Hepatocyte (in vitro differentiated cells): ENCODE measurements around the gene LBHD2. TPM values are rescaled to one million over a fixed set of nuclear protein-coding genes. Genes with fewer than 3 reads are reported as not detected.
A peak's percentile ranks its signal among the peaks of the same experiment; 100 is the strongest.

Experiments used
- DNase-seq: peaks from one replicate; pipeline ENCODE4 v3.0.0-alpha.2; 2016; ENCODE audit warnings: low spot score
- H2AFZ ChIP-seq: fragments of 200-600 bp; sonication (generic); 2 replicates; pipeline ENCODE4 v1.6.0; 2016; ENCODE audit warnings: antibody characterized with exemption, mild to moderate bottlenecking
- H3K27ac ChIP-seq: fragments of 200-600 bp; sonication (generic); 2 replicates; pipeline ENCODE4 v1.5.1; 2016; ENCODE audit warnings: mild to moderate bottlenecking
- H3K27me3 ChIP-seq: fragments of 200-600 bp; sonication (generic); 2 replicates; pipeline ENCODE4 v1.6.1; 2016
- H3K36me3 ChIP-seq: fragments of 200-600 bp; sonication (generic); replicated peaks from 2 replicates; pipeline ENCODE4 v1.5.1; 2016; ENCODE audit warnings: low read depth; ENCODE audit not compliant: insufficient read depth
- H3K4me1 ChIP-seq: fragments of 200-600 bp; sonication (generic); 2 replicates; pipeline ENCODE4 v1.5.1; 2016; ENCODE audit warnings: mild to moderate bottlenecking, moderate library complexity; ENCODE audit not compliant: insufficient read depth
- H3K4me2 ChIP-seq: fragments of 200-600 bp; sonication (generic); 2 replicates; pipeline ENCODE4 v1.6.0; 2016
- H3K4me3 ChIP-seq: fragments of 200-600 bp; sonication (generic); 2 replicates; pipeline ENCODE4 v1.5.1; 2016; ENCODE audit warnings: mild to moderate bottlenecking
- H3K79me2 ChIP-seq: fragments of 200-600 bp; sonication (generic); 2 replicates; pipeline ENCODE4 v1.6.0; 2017; ENCODE audit warnings: mild to moderate bottlenecking
- H3K9me2 ChIP-seq: fragments of 200-600 bp; sonication (generic); replicated peaks from 2 replicates; pipeline ENCODE4 v1.6.0; 2017; ENCODE audit warnings: mild to moderate bottlenecking; ENCODE audit not compliant: insufficient read depth
- H3K9me3 ChIP-seq: fragments of 200-600 bp; sonication (generic); 2 replicates; pipeline ENCODE4 v1.5.1; 2016; ENCODE audit warnings: low read depth, mild to moderate bottlenecking
- H4K20me1 ChIP-seq: fragments of 200-600 bp; sonication (generic); 2 replicates; pipeline ENCODE4 v1.6.0; 2016; ENCODE audit warnings: mild to moderate bottlenecking; ENCODE audit not compliant: insufficient read depth, poor library complexity, severe bottlenecking
- EZH2 ChIP-seq: fragments of 200-600 bp; sonication (generic); IDR thresholded peaks from 2 replicates; pipeline ENCODE4 v1.6.1; 2016; ENCODE audit warnings: antibody characterized with exemption, mild to moderate bottlenecking, borderline replicate concordance
- EZH2phosphoT487 ChIP-seq: fragments of 200-600 bp; sonication (generic); IDR thresholded peaks from one replicate; pipeline ENCODE4 v1.6.1; 2018; ENCODE audit warnings: antibody characterized with exemption, mild to moderate bottlenecking, low read depth, moderate library complexity; ENCODE audit not compliant: unreplicated experiment, severe bottlenecking
- WGBS: methylation state at CpG from one replicate; pipeline ENCODE4 v1.1.6; 2016; ENCODE audit warnings: low lambda C conversion rate; ENCODE audit errors: missing lambda C conversion rate; 5-methylcytosine and 5-hydroxymethylcytosine counted together
- polyA plus RNA-seq: library from polyadenylated mRNA; unstranded; fragments of >200 nt; fragmentation: Nextera tagmentation; extraction: Ambion mirVana; gene quantifications from 2 replicates; pipeline ENCODE4 v1.2.1, GENCODE V29; 2016
- total RNA-seq: library from RNA; depleted of rRNA; stranded (reverse); fragments of >200 nt; gene quantifications from 2 replicates; pipeline ENCODE4 v1.2.3, GENCODE V29; 2014
- TF ChIP-seq, protein P1 (sequence below): fragments of 200-600 bp; sonication (generic); IDR thresholded peaks from 2 replicates; pipeline ENCODE4 v1.5.1; 2016; ENCODE audit warnings: antibody characterized with exemption, mild to moderate bottlenecking; ENCODE audit not compliant: poor library complexity

The LBHD2 gene
- total and polyA plus RNA-seq, 2 experiments from 2014 or later, result 0.21 TPM; not detected in 1

DNA sequence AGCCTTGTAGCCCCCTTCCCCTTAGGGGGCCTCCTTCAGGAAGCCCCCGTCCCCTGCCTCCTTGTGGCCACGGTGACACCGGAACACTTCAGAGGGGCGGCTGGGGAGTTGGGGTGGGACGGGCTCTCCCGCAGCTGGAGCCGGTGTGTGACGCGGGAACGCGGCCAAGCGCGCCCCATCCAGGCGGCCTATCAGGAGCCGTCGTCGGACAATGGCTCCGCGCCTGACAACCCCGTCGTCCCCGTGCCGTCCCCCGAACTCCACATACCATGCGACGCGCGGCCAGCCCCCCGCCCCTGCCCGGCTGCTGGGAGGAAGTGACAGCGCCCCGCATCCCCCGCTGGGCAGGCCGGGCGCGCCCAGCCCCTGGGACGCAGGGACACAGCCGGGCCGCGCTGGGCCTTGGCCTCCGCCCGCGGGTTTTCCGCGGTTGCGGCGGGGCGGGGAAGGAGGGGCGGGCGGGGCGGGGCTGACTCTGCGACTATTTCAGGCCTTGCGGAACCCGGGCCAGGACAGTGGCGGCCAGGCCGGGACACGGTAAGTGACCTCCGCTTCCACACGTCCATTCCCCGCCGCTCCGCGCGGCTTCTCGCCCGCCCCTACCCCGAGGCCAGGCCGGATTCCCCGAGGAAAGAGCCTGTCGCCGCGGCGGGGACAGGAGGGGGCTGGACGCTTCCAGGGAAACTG, 39.1 kb downstream of the LBHD2 start, which contains the start of gene TNFAIP2:
TSS of gene TNFAIP2 (plus strand) at position 515 of the 687 bp plus-strand sequence. CDS start 2,997 bp downstream, outside the sequence.
- Histone ChIP-seq H3K36me3 (no peaks in the 10 kb centered on the region), H3K27ac (peak within 1 kb of the TSS; percentile 75), H4K20me1 (no peaks in the 10 kb centered on the region), H2AFZ (peak within 1 kb of the TSS; percentile 55), H3K9me2 (no peaks in the 10 kb centered on the region), H3K9me3 (no peaks in the 10 kb centered on the region), H3K79me2 (no peaks in the 10 kb centered on the region), H3K27me3 (no peaks in the 10 kb centered on the region), H3K4me2 (peak within 1 kb of the TSS; percentile 90), H3K4me1 (peaks cover 30% of the 10 kb centered on the region), H3K4me3 (peak within 1 kb of the TSS; percentile 13)
- no peak for DNase-seq
- TF ChIP-seq, protein P1, sequence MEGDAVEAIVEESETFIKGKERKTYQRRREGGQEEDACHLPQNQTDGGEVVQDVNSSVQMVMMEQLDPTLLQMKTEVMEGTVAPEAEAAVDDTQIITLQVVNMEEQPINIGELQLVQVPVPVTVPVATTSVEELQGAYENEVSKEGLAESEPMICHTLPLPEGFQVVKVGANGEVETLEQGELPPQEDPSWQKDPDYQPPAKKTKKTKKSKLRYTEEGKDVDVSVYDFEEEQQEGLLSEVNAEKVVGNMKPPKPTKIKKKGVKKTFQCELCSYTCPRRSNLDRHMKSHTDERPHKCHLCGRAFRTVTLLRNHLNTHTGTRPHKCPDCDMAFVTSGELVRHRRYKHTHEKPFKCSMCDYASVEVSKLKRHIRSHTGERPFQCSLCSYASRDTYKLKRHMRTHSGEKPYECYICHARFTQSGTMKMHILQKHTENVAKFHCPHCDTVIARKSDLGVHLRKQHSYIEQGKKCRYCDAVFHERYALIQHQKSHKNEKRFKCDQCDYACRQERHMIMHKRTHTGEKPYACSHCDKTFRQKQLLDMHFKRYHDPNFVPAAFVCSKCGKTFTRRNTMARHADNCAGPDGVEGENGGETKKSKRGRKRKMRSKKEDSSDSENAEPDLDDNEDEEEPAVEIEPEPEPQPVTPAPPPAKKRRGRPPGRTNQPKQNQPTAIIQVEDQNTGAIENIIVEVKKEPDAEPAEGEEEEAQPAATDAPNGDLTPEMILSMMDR, result no peak
- TF ChIP-seq EZH2, result peak; percentile 44
- WGBS, result 15% methylated on average over 11 of the region's 74 CpGs

DNA sequence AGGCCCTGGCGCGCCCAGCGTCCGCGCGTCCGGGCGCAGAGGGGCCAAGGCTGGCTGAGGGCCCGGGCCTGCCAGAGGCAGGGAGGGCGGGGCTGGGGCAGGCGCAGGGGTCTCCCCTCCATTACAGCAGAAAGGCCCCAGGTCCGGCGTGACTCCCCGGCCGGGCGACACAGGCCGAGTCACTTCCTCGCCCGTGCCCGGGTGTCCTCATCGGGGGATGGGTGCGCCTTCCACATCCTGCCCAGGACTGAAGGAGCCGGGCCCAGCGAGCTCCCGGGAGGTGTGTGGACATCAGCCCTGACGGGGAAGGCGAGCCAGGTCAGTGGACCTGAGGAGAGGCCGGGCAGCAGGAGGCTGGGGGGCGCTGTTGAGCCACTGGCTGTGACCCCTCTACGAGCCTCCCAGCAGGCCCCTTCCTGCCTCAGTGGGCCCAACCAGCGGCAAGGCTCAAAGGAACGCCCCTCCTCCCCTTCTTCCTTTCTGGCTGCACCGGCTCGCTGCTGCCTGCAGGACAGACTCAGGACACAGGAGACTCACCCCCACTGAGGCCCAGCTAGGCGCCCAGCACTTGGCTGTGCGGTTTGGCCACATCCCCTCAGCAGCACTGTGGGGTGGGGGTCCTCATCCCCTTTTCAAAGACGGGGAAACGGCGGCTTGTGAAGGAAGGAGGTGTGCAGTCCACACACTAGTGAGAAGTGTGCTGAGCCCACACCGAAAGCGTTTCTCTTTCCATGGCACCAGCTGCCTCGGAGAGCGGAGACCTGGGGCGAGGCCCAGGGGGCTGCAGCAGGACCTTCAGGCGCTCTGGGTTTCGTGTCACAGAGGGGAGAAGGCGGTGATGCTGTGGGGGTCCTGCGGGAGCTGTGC, 39.9 kb downstream of the LBHD2 start:
- Histone ChIP-seq H2AFZ (peak overlapping the region; percentile 55), H3K4me2 (peak overlapping the region; percentile 90), H3K27me3 (no peaks in the 10 kb centered on the region), H3K36me3 (no peaks in the 10 kb centered on the region), H3K79me2 (no peaks in the 10 kb centered on the region), H3K9me2 (no peaks in the 10 kb centered on the region), H4K20me1 (no peaks in the 10 kb centered on the region), H3K9me3 (no peaks in the 10 kb centered on the region), H3K27ac (no peak overlapping the region), H3K4me1 (peaks cover 30% of the 10 kb centered on the region), H3K4me3 (peak overlapping the region; percentile 13)
- 36% methylated on average over 46 of the region's 48 CpGs for WGBS
- peak; percentile 34 for TF ChIP-seq EZH2
- TF ChIP-seq, protein P1, result peak; percentile 30
- no peak for TF ChIP-seq EZH2phosphoT487
- peak; percentile 60 for DNase-seq

DNA sequence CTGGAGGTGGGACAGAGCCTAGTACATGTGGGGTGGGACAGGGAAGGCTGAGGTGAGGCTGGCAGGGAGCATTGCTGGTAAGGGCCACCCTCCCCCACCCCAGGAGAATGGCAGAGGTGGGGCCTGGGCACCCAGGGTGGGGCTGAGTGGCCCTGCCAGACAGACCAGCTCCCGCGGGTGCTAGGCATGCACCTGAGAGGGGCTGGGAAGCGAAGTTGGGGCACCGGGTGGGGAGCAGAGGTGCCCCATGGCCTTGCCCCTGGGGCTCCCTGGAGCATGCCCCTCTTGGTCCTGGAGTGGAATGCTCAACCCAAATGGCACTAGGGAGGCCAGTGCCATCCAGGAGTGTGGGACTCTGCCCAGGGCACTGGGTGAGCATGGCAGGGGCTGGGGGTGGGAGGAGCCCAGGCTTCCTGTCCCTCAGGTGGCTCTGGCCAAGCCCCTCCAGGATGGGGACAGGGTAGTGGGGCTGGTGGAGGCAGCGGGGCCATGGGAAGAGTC, 40.5 kb downstream of the LBHD2 start:
- Histone ChIP-seq H3K9me2 (no peaks in the 10 kb centered on the region), H3K79me2 (no peaks in the 10 kb centered on the region), H3K27me3 (no peaks in the 10 kb centered on the region), H4K20me1 (no peaks in the 10 kb centered on the region), H3K4me2 (no peak overlapping the region), H3K4me1 (peaks cover 30% of the 10 kb centered on the region), H3K36me3 (no peaks in the 10 kb centered on the region), H3K27ac (no peak overlapping the region), H3K4me3 (no peak overlapping the region), H3K9me3 (no peaks in the 10 kb centered on the region), H2AFZ (no peak overlapping the region)
- 100% methylated on average over 4 of the region's 5 CpGs for WGBS
- TF ChIP-seq EZH2, result no peak
- no peak for TF ChIP-seq EZH2phosphoT487
- TF ChIP-seq, protein P1, result no peak
- no peak for DNase-seq
